OCI-LY3 (cell line): Measurements from ENCODE around the gene LILRA1.

Experiments
- CTCF ChIP-seq: fragments of 200-600, 300-600 bp; sonication (generic); IDR thresholded peaks from 2 replicates; pipeline ENCODE4 v1.5.1; 2014; ENCODE audit warnings: antibody characterized with exemption, low read length, low read depth
- EZH2phosphoT487 ChIP-seq: fragments of 200-600 bp; shearing (Covaris generic); IDR thresholded peaks from 2 replicates; pipeline ENCODE4 v1.6.1; 2018; ENCODE audit warnings: antibody characterized with exemption, mixed run types, low read depth

- TF ChIP-seq CTCF (no peak), EZH2phosphoT487 (no peak)
Measured at GRCh38 chr19:54556194-54556593, 37.2 kb upstream of the LILRA1 start.
